Coronary artery (tissue), 2 donors: ENCODE data around the gene NSUN2.
"Not testable (repeated sequence)": the region's sequence is repeated elsewhere in the genome, so short reads cannot be mapped to it uniquely, and the experiment has no call there.

Experiments
- DNase-seq: peaks from one replicate; pipeline ENCODE4 v3.0.0-alpha.2; 2017; ENCODE audit warnings: low spot score
- H3K27ac ChIP-seq, 2 donors: fragments of 200-600 bp; sonication (generic); one replicate each; pipeline ENCODE4 v1.5.1; 2016 to 2019
- H3K4me3 ChIP-seq: fragments of 200-600 bp; sonication (generic); 2 replicates; pipeline ENCODE4 v1.5.1; 2016; ENCODE audit warnings: mild to moderate bottlenecking, moderate library complexity
- TF ChIP-seq, protein P1 (sequence below): fragments of 200-600 bp; sonication (generic); IDR thresholded peaks from one replicate; pipeline ENCODE4 v1.5.1; 2019; ENCODE audit warnings: antibody characterized with exemption

NSUN2 gene

DNA sequence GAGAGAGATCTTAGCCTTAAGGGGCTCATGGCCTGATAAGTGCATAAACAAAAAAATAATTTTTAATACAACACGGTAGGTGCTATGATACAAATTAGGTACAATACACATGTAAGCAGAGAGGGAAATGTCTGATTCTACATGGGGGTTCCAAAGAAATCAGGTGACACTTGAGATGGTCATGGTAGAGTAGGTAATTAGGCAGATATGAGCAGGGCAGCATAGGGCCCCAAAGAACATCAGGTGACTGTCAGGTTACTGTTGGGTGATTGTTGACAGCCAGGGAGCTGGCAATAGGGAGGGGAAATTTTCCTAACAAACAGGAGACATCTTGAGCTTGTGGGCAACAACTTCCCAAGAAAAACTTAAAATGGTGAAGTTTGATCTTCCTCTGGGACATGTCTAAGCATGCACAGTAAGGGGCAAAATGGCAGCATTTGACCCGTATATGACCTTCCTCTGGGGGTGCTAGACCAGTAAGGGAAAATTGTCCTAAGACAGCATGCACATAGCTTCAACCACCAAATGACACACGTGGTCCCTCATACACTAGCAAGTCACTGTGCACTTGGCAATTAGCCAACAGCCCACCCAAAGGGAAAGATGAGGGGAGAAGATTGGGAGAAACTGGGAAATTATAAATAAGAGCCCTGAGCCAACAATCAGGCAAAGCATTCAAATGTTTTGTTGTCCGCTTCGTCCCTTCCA is 43.1 kb upstream of the NSUN2 start:
- TF ChIP-seq, protein P1, sequence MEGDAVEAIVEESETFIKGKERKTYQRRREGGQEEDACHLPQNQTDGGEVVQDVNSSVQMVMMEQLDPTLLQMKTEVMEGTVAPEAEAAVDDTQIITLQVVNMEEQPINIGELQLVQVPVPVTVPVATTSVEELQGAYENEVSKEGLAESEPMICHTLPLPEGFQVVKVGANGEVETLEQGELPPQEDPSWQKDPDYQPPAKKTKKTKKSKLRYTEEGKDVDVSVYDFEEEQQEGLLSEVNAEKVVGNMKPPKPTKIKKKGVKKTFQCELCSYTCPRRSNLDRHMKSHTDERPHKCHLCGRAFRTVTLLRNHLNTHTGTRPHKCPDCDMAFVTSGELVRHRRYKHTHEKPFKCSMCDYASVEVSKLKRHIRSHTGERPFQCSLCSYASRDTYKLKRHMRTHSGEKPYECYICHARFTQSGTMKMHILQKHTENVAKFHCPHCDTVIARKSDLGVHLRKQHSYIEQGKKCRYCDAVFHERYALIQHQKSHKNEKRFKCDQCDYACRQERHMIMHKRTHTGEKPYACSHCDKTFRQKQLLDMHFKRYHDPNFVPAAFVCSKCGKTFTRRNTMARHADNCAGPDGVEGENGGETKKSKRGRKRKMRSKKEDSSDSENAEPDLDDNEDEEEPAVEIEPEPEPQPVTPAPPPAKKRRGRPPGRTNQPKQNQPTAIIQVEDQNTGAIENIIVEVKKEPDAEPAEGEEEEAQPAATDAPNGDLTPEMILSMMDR, result no peak
- Histone ChIP-seq H3K27ac (no peak overlapping the region), H3K4me3 (no peak overlapping the region)
- DNase-seq, result no peak

GRCh38 chr5:6674886-6675285 is 42.0 kb upstream of the NSUN2 start:
- Histone ChIP-seq H3K4me3 (no peak overlapping the region), H3K27ac (no peak overlapping the region)
- DNase-seq, result no peak
- TF ChIP-seq, protein P1, result no peak

- no peak overlapping the region for H3K4me3 ChIP-seq
- H3K27ac ChIP-seq, result no peak overlapping the region
- TF ChIP-seq, protein P1, result no peak
- no peak for DNase-seq
These were observed 41.6 kb upstream of the NSUN2 start for GRCh38 chr5:6674421-6674820.

- Histone ChIP-seq H3K4me3 (no peak overlapping the region), H3K27ac (no peak overlapping the region)
- TF ChIP-seq, protein P1, result no peak
- no peak for DNase-seq
These were observed 41.1 kb upstream of the NSUN2 start for GRCh38 chr5:6673963-6674362.

DNA sequence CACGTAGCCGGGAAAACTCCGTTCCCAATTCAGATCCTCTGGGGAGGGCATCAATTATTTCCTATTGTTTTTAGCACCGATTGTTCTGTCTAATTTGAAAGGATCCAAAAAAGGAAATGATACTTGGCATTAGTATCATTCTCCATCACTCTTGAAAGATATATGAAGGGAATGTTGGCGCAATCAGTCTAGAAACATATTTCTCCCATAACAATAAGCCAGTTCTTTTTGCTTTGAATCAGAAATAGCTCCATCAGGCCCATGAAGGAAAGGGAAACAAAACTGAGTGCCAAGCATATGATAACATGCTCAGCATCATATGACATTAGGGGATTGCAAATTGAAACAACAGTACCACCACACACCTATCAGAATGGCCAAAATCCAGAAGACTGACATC is 40.2 kb upstream of the NSUN2 start:
- H3K27ac ChIP-seq, result no peak overlapping the region
- TF ChIP-seq, protein P1, result no peak
- no peak overlapping the region for H3K4me3 ChIP-seq
- DNase-seq, result no peak

- H3K27ac ChIP-seq, DNase-seq, H3K4me3 ChIP-seq: not testable (repeated sequence)
These were observed 35.9 kb upstream of the NSUN2 start for GRCh38 chr5:6668717-6669116.

- TF ChIP-seq, protein P1, result no peak
- Histone ChIP-seq H3K4me3 (no peak overlapping the region), H3K27ac (no peak overlapping the region)
- DNase-seq, result no peak
These were observed 34.8 kb upstream of the NSUN2 start for GRCh38 chr5:6667648-6668047.
